RWPE1 (cell line): ENCODE data around the gene ABI2.
A peak's percentile ranks its signal among the peaks of the same experiment; 100 is the strongest.

Experiments used
- CTCF ChIA-PET: fragments of 350-600 bp; sonication (Branson Sonifier 250); formaldehyde crosslinking; extraction: SDS; loops from one replicate; lab custom pipeline; 2021; lab: Yijun Ruan, JAX
- POLR2A ChIA-PET: fragments of 400-600 bp; formaldehyde crosslinking; extraction: SDS; loops from one replicate; lab custom pipeline; 2020; ENCODE audit warnings: antibody characterized with exemption; ENCODE audit not compliant: low non-redundant PET; lab: Yijun Ruan, JAX
- DNase-seq: peaks from one replicate; pipeline ENCODE4 v3.0.0; 2012; ENCODE audit warnings: low spot score
- H3K27ac ChIP-seq: fragments of 450-650 bp; 2 replicates; pipeline ENCODE4 v1.5.1; 2017
- CTCF ChIP-seq: fragments of 450-650 bp; conservative IDR thresholded peaks from 2 replicates; pipeline ENCODE4 v1.5.1; 2017; ENCODE audit warnings: low read depth, mild to moderate bottlenecking

ABI2 gene

GRCh38 chr2:203310688-203311436 is 17.3 kb upstream of the ABI2 start:
- no peak overlapping the region for H3K27ac ChIP-seq
- no peak for TF ChIP-seq CTCF
- no peak for DNase-seq
- ChIA-PET CTCF (interaction anchor here (0.5 to 0.7 kb wide), 2 partner anchors 28 to 399 kb away, joined by 3 read pairs; partner anchors contain the start of gene WDR12), POLR2A (no interaction called here)

DNA sequence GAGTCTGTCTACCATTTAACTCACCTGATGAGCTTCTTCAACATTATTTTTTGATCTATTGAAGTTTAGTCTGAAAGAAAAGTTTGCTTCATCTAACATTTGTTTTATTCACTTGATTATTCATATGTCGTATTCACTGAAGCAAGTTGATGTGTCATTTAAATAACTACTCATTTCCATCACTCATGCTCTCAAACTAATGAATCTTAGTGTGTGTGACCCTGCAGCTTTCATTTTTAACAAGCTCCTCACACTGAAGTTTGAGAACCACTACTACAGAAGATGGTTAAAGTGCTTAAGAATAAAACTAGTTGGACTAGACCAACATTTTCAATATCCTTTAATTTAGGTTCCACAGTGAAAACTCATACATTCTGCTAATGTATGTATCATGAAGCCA is 1.8 kb upstream of the ABI2 start:
- ChIA-PET POLR2A (no interaction called here), CTCF (interaction anchor here (0.6 kb wide), 1 partner anchor 46 kb away, joined by 3 read pairs; no protein-coding TSS in a partner anchor)
- no peak for DNase-seq
- TF ChIP-seq CTCF, result no peak
- H3K27ac ChIP-seq, result no peak overlapping the region

GRCh38 chr2:203327582-203327900 is 653 bp upstream of the ABI2 start:
- no peak for TF ChIP-seq CTCF
- ChIA-PET POLR2A (no interaction called here), CTCF (no interaction called here)
- DNase-seq, result peak; percentile 17
- H3K27ac ChIP-seq, result peak overlapping the region; percentile 88

- ChIA-PET POLR2A (no interaction called here), CTCF (interaction anchor here (0.6 to 0.7 kb wide), 2 partner anchors 224 to 405 kb away, joined by 4 read pairs; no protein-coding TSS in a partner anchor)
- TF ChIP-seq CTCF, result no peak
- peak overlapping the region; percentile 88 for H3K27ac ChIP-seq
- DNase-seq, result peak; percentile 62
Observed at GRCh38 chr2:203328760-203329540, 756 bp downstream of the ABI2 start.

GRCh38 chr2:203330434-203330833 is 2.2 kb downstream of the ABI2 start:
- peak; percentile 24 for DNase-seq
- H3K27ac ChIP-seq, result no peak overlapping the region
- CTCF ChIA-PET, result interaction anchor here (0.7 to 1.0 kb wide), 2 partner anchors 452 to 480 kb away, joined by 3 read pairs; no protein-coding TSS in a partner anchor
- POLR2A ChIA-PET, result no interaction called here
- TF ChIP-seq CTCF, result no peak

GRCh38 chr2:203338322-203338721 is 10.1 kb downstream of the ABI2 start:
- no peak for DNase-seq
- no peak for TF ChIP-seq CTCF
- H3K27ac ChIP-seq, result no peak overlapping the region
- POLR2A ChIA-PET, result no interaction called here
- CTCF ChIA-PET, result no interaction called here
